ENCODE data around the gene CHAT.

Gene CHAT

GRCh38 chr10:49689882-49690510 is 76.2 kb downstream of the CHAT start:
- DNase-seq, result no peak

- DNase-seq, result no peak
Measured at GRCh38 chr10:49690698-49691356, 77.0 kb downstream of the CHAT start.

- no peak for DNase-seq
Measured at GRCh38 chr10:49691588-49691987, 77.8 kb downstream of the CHAT start.

GRCh38 chr10:49694466-49694865 is 80.6 kb downstream of the CHAT start:
- no peak for DNase-seq

GRCh38 chr10:49696311-49696710 is 82.5 kb downstream of the CHAT start:
- DNase-seq, result no peak

- no peak for DNase-seq
Measured at GRCh38 chr10:49698679-49699078, 84.8 kb downstream of the CHAT start.

- DNase-seq, result no peak
Measured at GRCh38 chr10:49700211-49700610, 86.4 kb downstream of the CHAT start.

GRCh38 chr10:49700997-49701396 is 87.2 kb downstream of the CHAT start:
- no peak for DNase-seq

GRCh38 chr10:49707585-49707984 is 93.7 kb downstream of the CHAT start:
- DNase-seq, result no peak

GRCh38 chr10:49709934-49710333 is 96.1 kb downstream of the CHAT start:
- DNase-seq, result no peak

GRCh38 chr10:49710966-49711365 is 97.1 kb downstream of the CHAT start:
- no peak for DNase-seq

GRCh38 chr10:49711481-49711880 is 97.6 kb downstream of the CHAT start:
- DNase-seq, result no peak

- no peak for DNase-seq
Measured at GRCh38 chr10:49713266-49713665, 99.4 kb downstream of the CHAT start.

Data from CD4-positive, alpha-beta T cell treated with Interferon gamma for 1 hour (primary cell).